Upper lobe of left lung (tissue), 6 donors: Measurements from ENCODE around the gene GPR137B. TPM values are rescaled to one million over a fixed set of nuclear protein-coding genes. Genes with fewer than 3 reads are reported as not detected.
A peak's percentile ranks its signal among the peaks of the same experiment; 100 is the strongest.

Experiments used
- ATAC-seq, 2 donors: fragments of 200-7000 bp; cut with Tn5 transposase; one replicate each; pipeline ENCODE4 v1.9.1; 2022; ENCODE audit warnings: mild to moderate bottlenecking in 2 of 2, moderate library complexity in 2 of 2; ENCODE audit not compliant: low FRiP score in 2 of 2
- DNase-seq, 2 donors: peaks; one replicate each; pipeline ENCODE4 v3.0.0-alpha.2; 2019 to 2020
- H3K27ac ChIP-seq, 4 donors: fragments of 200-600 bp; sonication (generic); one replicate each; pipeline ENCODE4 v1.5.1; 2016 to 2019
- H3K27me3 ChIP-seq, 4 donors: fragments of 200-600 bp; sonication (generic); one replicate each; pipeline ENCODE4 v1.5.1; 2017 to 2019
- H3K36me3 ChIP-seq, 4 donors: fragments of 200-600 bp; sonication (generic); one replicate each; pipeline ENCODE4 v1.5.1; 2016 to 2019
- H3K4me1 ChIP-seq, 4 donors: fragments of 200-600 bp; sonication (generic); one replicate each; pipeline ENCODE4 v1.5.1; 2018 to 2019
- H3K4me3 ChIP-seq, 4 donors: fragments of 200-600 bp; sonication (generic); one replicate each; pipeline ENCODE4 v1.5.1; 2017 to 2019; ENCODE audit warnings: mild to moderate bottlenecking in 2 of 4, moderate library complexity in 1 of 4
- H3K9me3 ChIP-seq, 4 donors: fragments of 200-600 bp; sonication (generic); one replicate each; pipeline ENCODE4 v1.5.1; 2018 to 2019
- EP300 ChIP-seq, 4 donors: sonication (generic); formaldehyde crosslinking; IDR thresholded peaks; one replicate each; pipeline ENCODE4 v1.5.1; 2017; ENCODE audit warnings: antibody characterized with exemption in 4 of 4, control low read depth in 2 of 4
- POLR2A ChIP-seq, 4 donors: fragments of 450-650 bp; IDR thresholded peaks; one replicate each; pipeline ENCODE4 v1.5.1; 2016 to 2017; ENCODE audit warnings: antibody characterized with exemption in 4 of 4, mild to moderate bottlenecking in 2 of 4
- POLR2AphosphoS5 ChIP-seq, 2 donors: sonication (generic); formaldehyde crosslinking; IDR thresholded peaks; one replicate each; pipeline ENCODE4 v1.5.1; 2017; ENCODE audit warnings: antibody characterized with exemption in 2 of 2
- WGBS, 2 donors: methylation state at CpG; one replicate each; pipeline ENCODE4 v1.1.5; 2017 to 2018; 5-methylcytosine and 5-hydroxymethylcytosine counted together
- total RNA-seq, 6 donors: library from RNA; depleted of rRNA in 4 of 6; stranded (reverse); fragments of >200 nt in 4 of 6; gene quantifications; one replicate each; pipeline versions ENCODE4 v1.1.0 to v1.2.1, GENCODE V29; 2016 to 2021
- TF ChIP-seq, protein P1 (sequence below), 6 experiments: fragments of 450-650 bp in 4 of 6; fragments of 200-600 bp in 2 of 6; sonication (generic) in 2 of 6; IDR thresholded peaks; one replicate each; pipeline ENCODE4 v1.5.1; 2016 to 2019; ENCODE audit warnings: antibody characterized with exemption in 6 of 6
- donor health status: DM: no; HTN: no; CAD: no; lungs with moderate emphysema.
- donor health status: DM: no; HTN: yes; CAD: no; lungs with severe emphysema.

Gene GPR137B
- total RNA-seq, 6 donors from 2014 or later = 14.0 to 31.8 (median 26.9) TPM

- no peak for ATAC-seq
- WGBS, 2 donors = 90 to 91% methylated on average over 4 of the region's 4 CpGs
- peaks cover 0 to 9% (median 0%) of the 10 kb centered on the region in 4 donors for H3K27me3 ChIP-seq
- DNase-seq = no peak
- H3K4me3 ChIP-seq = no peak overlapping the region
- no peaks in the 10 kb centered on the region for H3K36me3 ChIP-seq
- H3K9me3 ChIP-seq = no peaks in the 10 kb centered on the region
- H3K27ac ChIP-seq = no peak overlapping the region
- TF ChIP-seq POLR2A (IDR thresholded peaks at IDR 0.05) = no peak
- no peak for TF ChIP-seq EP300 (IDR thresholded peaks at IDR 0.05)
- no peak for TF ChIP-seq POLR2AphosphoS5 (IDR thresholded peaks at IDR 0.05)
- TF ChIP-seq, protein P1, sequence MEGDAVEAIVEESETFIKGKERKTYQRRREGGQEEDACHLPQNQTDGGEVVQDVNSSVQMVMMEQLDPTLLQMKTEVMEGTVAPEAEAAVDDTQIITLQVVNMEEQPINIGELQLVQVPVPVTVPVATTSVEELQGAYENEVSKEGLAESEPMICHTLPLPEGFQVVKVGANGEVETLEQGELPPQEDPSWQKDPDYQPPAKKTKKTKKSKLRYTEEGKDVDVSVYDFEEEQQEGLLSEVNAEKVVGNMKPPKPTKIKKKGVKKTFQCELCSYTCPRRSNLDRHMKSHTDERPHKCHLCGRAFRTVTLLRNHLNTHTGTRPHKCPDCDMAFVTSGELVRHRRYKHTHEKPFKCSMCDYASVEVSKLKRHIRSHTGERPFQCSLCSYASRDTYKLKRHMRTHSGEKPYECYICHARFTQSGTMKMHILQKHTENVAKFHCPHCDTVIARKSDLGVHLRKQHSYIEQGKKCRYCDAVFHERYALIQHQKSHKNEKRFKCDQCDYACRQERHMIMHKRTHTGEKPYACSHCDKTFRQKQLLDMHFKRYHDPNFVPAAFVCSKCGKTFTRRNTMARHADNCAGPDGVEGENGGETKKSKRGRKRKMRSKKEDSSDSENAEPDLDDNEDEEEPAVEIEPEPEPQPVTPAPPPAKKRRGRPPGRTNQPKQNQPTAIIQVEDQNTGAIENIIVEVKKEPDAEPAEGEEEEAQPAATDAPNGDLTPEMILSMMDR (IDR thresholded peaks at IDR 0.05) = no peak
- H3K4me1 ChIP-seq = peaks cover 7 to 35% (median 15%) of the 10 kb centered on the region in 4 donors
Observed at GRCh38 chr1:236139495-236139894, 2.8 kb upstream of the GPR137B start.

DNA sequence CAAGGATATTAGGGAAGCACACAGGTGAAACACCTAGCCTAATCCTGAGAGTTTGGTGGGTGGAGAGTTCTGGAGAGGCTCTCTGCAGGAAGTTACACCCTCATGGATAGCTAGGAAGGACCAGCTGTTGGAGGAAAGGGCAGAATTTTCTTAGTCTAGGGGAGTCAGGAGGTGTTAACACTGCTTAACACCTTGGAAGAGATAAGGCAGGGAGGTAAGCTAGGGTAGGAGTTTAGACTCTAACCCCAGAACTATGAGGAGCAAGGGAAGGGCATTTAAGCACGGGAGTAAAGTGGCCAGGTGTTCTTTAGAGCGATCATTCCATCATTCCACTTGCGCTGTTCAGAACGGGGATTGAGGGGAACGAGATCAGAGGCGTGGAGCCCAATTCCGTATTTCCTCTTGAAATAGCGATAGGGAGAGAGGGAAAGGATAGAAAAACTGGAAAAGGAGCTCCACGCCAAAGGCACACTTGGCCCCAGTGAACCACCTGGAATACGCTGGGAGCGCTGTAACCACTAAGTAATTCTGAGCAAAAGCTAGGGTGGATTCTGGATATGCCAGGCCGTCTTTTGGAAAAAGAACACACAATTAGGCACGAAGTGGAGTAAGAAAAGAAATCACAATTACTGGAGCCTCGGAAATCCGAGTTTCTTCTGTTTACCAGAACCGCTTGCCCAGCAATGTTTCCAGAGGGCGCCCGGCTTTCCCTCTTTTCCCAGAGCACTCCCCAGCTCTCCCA, 1.5 kb upstream of the GPR137B start:
- Histone ChIP-seq H3K36me3 (no peaks in the 10 kb centered on the region), H3K4me1 (peaks cover 7 to 43% (median 15%) of the 10 kb centered on the region in 4 donors), H3K4me3 (peak overlapping the region in 3 of 4 donors; percentile 77 to 94 (median 85)), H3K9me3 (no peaks in the 10 kb centered on the region), H3K27ac (no peak overlapping the region), H3K27me3 (peaks cover 0 to 9% (median 0%) of the 10 kb centered on the region in 4 donors)
- no peak for ATAC-seq
- TF ChIP-seq, protein P1 (IDR thresholded peaks at IDR 0.05) = no peak
- TF ChIP-seq POLR2AphosphoS5 (IDR thresholded peaks at IDR 0.05) (no peak), EP300 (IDR thresholded peaks at IDR 0.05) (no peak), POLR2A (IDR thresholded peaks at IDR 0.05) (no peak)
- WGBS, 2 donors = 19 to 20% methylated on average over 18 of the region's 18 CpGs
- no peak for DNase-seq

- peaks cover 7 to 43% (median 15%) of the 10 kb centered on the region in 4 donors for H3K4me1 ChIP-seq
- DNase-seq (peak in 1 of 2 donors; percentile 87), ATAC-seq (peak; percentile 39 to 42)
- H3K27ac ChIP-seq = peak overlapping the region in 1 of 4 donors; percentile 62
- peak overlapping the region; percentile 50 to 94 (median 81) for H3K4me3 ChIP-seq
- H3K9me3 ChIP-seq = no peaks in the 10 kb centered on the region
- TF ChIP-seq POLR2A (IDR thresholded peaks at IDR 0.05) (no peak), EP300 (IDR thresholded peaks at IDR 0.05) (no peak), POLR2AphosphoS5 (IDR thresholded peaks at IDR 0.05) (no peak)
- TF ChIP-seq, protein P1 (IDR thresholded peaks at IDR 0.05) = no peak
- WGBS, 2 donors = 1 to 2% methylated on average over 28 to 51 of the region's 67 CpGs
- no peaks in the 10 kb centered on the region for H3K36me3 ChIP-seq
- peaks cover 0 to 9% (median 0%) of the 10 kb centered on the region in 4 donors for H3K27me3 ChIP-seq
Observed at GRCh38 chr1:236141447-236142252, 689 bp upstream of the GPR137B start.

- peak overlapping the region; percentile 20 to 84 (median 70) for H3K27ac ChIP-seq
- TF ChIP-seq POLR2A (IDR thresholded peaks at IDR 0.05) = no peak
- no peak for TF ChIP-seq EP300 (IDR thresholded peaks at IDR 0.05)
- TF ChIP-seq, protein P1 (IDR thresholded peaks at IDR 0.05) = no peak
- TF ChIP-seq POLR2AphosphoS5 (IDR thresholded peaks at IDR 0.05) = no peak
- DNase-seq = peak in 1 of 2 donors; percentile 83
- peak in 1 of 2 donors; percentile 68 for ATAC-seq
- 20 to 42% methylated on average over 14 to 39 of the region's 39 CpGs for WGBS, 2 donors
- peak overlapping the region; percentile 77 to 94 (median 86) for H3K4me3 ChIP-seq
- no peaks in the 10 kb centered on the region for H3K9me3 ChIP-seq
- no peaks in the 10 kb centered on the region for H3K36me3 ChIP-seq
- H3K4me1 ChIP-seq = peaks cover 7 to 44% (median 15%) of the 10 kb centered on the region in 4 donors
- H3K27me3 ChIP-seq = peaks cover 0 to 9% (median 0%) of the 10 kb centered on the region in 4 donors
Observed at GRCh38 chr1:236143104-236143948, 987 bp downstream of the GPR137B start.
